ENCODE measurements around the gene ZNF90. TPM values are rescaled to one million over a fixed set of nuclear protein-coding genes. Genes with fewer than 3 reads are reported as not detected.

ZNF90 gene
- total and polyA plus RNA-seq, 4 donors, result 0.13 to 1.8 (median 0.17) TPM

- H3K9ac ChIP-seq (ENCODE audit: low read depth in 1 of 2, low read length in 2 of 2), result no peak overlapping the region
- WGBS, result 80% methylated on average over 5 of the region's 5 CpGs
- no peak overlapping the region for H3K4me3 ChIP-seq (ENCODE audit: low read depth in 1 of 3, low read length in 3 of 3)
- TF ChIP-seq YY1 (IDR thresholded peaks at IDR 0.05) (no peak), FOXA2 (IDR thresholded peaks at IDR 0.05) (no peak), HNF4G (IDR thresholded peaks at IDR 0.05) (no peak), HNF4A (conservative IDR thresholded peaks at IDR 0.05) (no peak), MAX (IDR thresholded peaks at IDR 0.05) (no peak), NR2F2 (IDR thresholded peaks at IDR 0.05) (no peak), RXRA (IDR thresholded peaks at IDR 0.05) (no peak), ZBTB33 (IDR thresholded peaks at IDR 0.05) (no peak), RAD21 (IDR thresholded peaks at IDR 0.05) (no peak), EGR1 (IDR thresholded peaks at IDR 0.05; ENCODE audit: low read depth in 2 of 2) (no peak), SP1 (IDR thresholded peaks at IDR 0.05) (no peak), GABPA (IDR thresholded peaks at IDR 0.05 in 1 of 2, conservative IDR thresholded peaks at IDR 0.05 in 1 of 2) (no peak), TAF1 (conservative IDR thresholded peaks at IDR 0.05) (no peak), JUND (IDR thresholded peaks at IDR 0.05) (no peak), ATF3 (IDR thresholded peaks at IDR 0.05) (no peak), FOXA1 (IDR thresholded peaks at IDR 0.05) (no peak)
- no peak overlapping the region for H3K27ac ChIP-seq (ENCODE audit: low read depth in 1 of 2, low read length in 2 of 2)
- peaks cover 0 to 35% (median 9%) of the 10 kb centered on the region in 4 donors for H3K9me3 ChIP-seq (ENCODE audit: control insufficient read depth in 4 of 4, low read length in 3 of 4)
- H3K4me1 ChIP-seq (ENCODE audit: control insufficient read depth in 4 of 4, insufficient read depth in 4 of 4, low read length in 3 of 4), result no peaks in the 10 kb centered on the region
- H3K36me3 ChIP-seq (ENCODE audit: control insufficient read depth in 4 of 4, insufficient read depth in 3 of 4, low read depth in 1 of 4, low read length in 3 of 4), result no peaks in the 10 kb centered on the region
- no peaks in the 10 kb centered on the region for H3K27me3 ChIP-seq (ENCODE audit: control insufficient read depth in 4 of 4, insufficient read depth in 4 of 4, low read length in 3 of 4)
- no peak for DNase-seq (ENCODE audit: low spot score)
Measured at GRCh38 chr19:20103091-20103740, 25.4 kb downstream of the ZNF90 start.

- H3K9ac ChIP-seq (ENCODE audit: low read depth in 1 of 2, low read length in 2 of 2), result no peak overlapping the region
- no peak overlapping the region for H3K4me3 ChIP-seq (ENCODE audit: low read depth in 1 of 3, low read length in 3 of 3)
- no peaks in the 10 kb centered on the region for H3K4me1 ChIP-seq (ENCODE audit: control insufficient read depth in 4 of 4, insufficient read depth in 4 of 4, low read length in 3 of 4)
- peaks cover 2 to 27% (median 6%) of the 10 kb centered on the region in 4 donors for H3K9me3 ChIP-seq (ENCODE audit: control insufficient read depth in 4 of 4, low read length in 3 of 4)
- 94% methylated on average over 3 of the region's 3 CpGs for WGBS
- H3K27ac ChIP-seq (ENCODE audit: low read depth in 1 of 2, low read length in 2 of 2), result no peak overlapping the region
- DNase-seq (ENCODE audit: low spot score), result no peak
- H3K27me3 ChIP-seq (ENCODE audit: control insufficient read depth in 4 of 4, insufficient read depth in 4 of 4, low read length in 3 of 4), result no peaks in the 10 kb centered on the region
- TF ChIP-seq JUND (IDR thresholded peaks at IDR 0.05), result no peak
- no peak for TF ChIP-seq FOXA2 (IDR thresholded peaks at IDR 0.05)
- no peak for TF ChIP-seq HNF4G (IDR thresholded peaks at IDR 0.05)
- TF ChIP-seq TAF1 (conservative IDR thresholded peaks at IDR 0.05), result no peak
- TF ChIP-seq ZBTB33 (IDR thresholded peaks at IDR 0.05), result no peak
- TF ChIP-seq REST (IDR thresholded peaks at IDR 0.05), result no peak
- no peak for TF ChIP-seq SP1 (IDR thresholded peaks at IDR 0.05)
- no peak for TF ChIP-seq RAD21 (IDR thresholded peaks at IDR 0.05)
- TF ChIP-seq CTCF (IDR thresholded peaks at IDR 0.05; ENCODE audit: low read depth, low read length, missing input control), result no peak
- TF ChIP-seq YY1 (IDR thresholded peaks at IDR 0.05), result no peak
- no peak for TF ChIP-seq NR2F2 (IDR thresholded peaks at IDR 0.05)
- no peak for TF ChIP-seq HNF4A (conservative IDR thresholded peaks at IDR 0.05)
- TF ChIP-seq GABPA (IDR thresholded peaks at IDR 0.05 in 1 of 2, conservative IDR thresholded peaks at IDR 0.05 in 1 of 2), result no peak
- TF ChIP-seq EGR1 (IDR thresholded peaks at IDR 0.05; ENCODE audit: low read depth in 2 of 2), result no peak
- no peak for TF ChIP-seq ATF3 (IDR thresholded peaks at IDR 0.05)
- no peak for TF ChIP-seq FOXA1 (IDR thresholded peaks at IDR 0.05)
- no peak for TF ChIP-seq MAX (IDR thresholded peaks at IDR 0.05)
- TF ChIP-seq RXRA (IDR thresholded peaks at IDR 0.05), result no peak
- H3K36me3 ChIP-seq (ENCODE audit: control insufficient read depth in 4 of 4, insufficient read depth in 3 of 4, low read depth in 1 of 4, low read length in 3 of 4), result no peaks in the 10 kb centered on the region
Measured at GRCh38 chr19:20107301-20107700, 29.5 kb downstream of the ZNF90 start.
